Measurements from ENCODE around the gene FHOD3.

GRCh38 chr18:36331521-36331971 lies 34.0 kb downstream of the FHOD3 start:
- TF ChIP-seq CTCF (IDR thresholded peaks at IDR 0.05) (no peak), EP300 (IDR thresholded peaks at IDR 0.05) (no peak)
